ENCODE measurements around the gene KMT2A.
A peak's percentile ranks its signal among the peaks of the same experiment; 100 is the strongest.

GRCh38 chr11:118435893-118436624 is at the start of gene KMT2A:
- TF ChIP-seq POLR2A (IDR thresholded peaks at IDR 0.05) (peak in 1 of 2 donors; percentile 17), CTCF (IDR thresholded peaks at IDR 0.05) (peak in 1 of 2 donors; percentile 99), POLR2AphosphoS5 (IDR thresholded peaks at IDR 0.05) (peak in 2 of 3 donors; percentile 30 to 60), EP300 (IDR thresholded peaks at IDR 0.05) (no peak)

Data from suprapubic skin (tissue), 4 donors.